Measurements from ENCODE around the gene MACROD2. TPM values are rescaled to one million over a fixed set of nuclear protein-coding genes. Genes with fewer than 3 reads are reported as not detected.
"Not testable (repeated sequence)": the region's sequence is repeated elsewhere in the genome, so short reads cannot be mapped to it uniquely, and the experiment has no call there.

MACROD2 gene
- polyA plus RNA-seq, 4 donors, result 13.0 to 15.9 (median 14.0) TPM

- DNase-seq (ENCODE audit: low read depth in 4 of 4, low spot score in 2 of 4), result no peak
Measured at GRCh38 chr20:15164726-15165125, 1169.4 kb downstream of the MACROD2 start.

- DNase-seq (ENCODE audit: low read depth in 4 of 4, low spot score in 2 of 4), result no peak
Measured at GRCh38 chr20:15166744-15167143, 1171.4 kb downstream of the MACROD2 start.

DNA sequence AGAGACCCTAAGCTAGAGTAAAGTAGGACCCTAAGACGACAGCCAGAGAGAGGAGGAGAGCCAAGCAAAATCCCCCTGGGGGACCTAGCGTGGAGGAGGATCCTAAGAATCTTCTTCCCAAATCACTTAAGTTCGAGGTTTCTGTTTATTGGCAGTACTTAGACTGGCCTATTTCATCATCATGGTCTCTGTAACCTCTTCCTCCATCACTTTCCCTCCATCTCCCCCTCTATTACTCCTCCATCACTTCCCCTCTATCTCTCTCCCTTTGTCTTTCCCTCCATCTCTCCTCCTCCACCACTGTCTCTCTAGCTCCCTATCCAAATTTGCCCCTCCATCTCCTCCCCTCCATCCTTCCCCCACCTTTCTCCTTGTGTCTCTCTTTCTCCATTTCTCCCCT is 1175.7 kb downstream of the MACROD2 start:
- DNase-seq (ENCODE audit: low read depth in 4 of 4, low spot score in 2 of 4), result no peak

DNA sequence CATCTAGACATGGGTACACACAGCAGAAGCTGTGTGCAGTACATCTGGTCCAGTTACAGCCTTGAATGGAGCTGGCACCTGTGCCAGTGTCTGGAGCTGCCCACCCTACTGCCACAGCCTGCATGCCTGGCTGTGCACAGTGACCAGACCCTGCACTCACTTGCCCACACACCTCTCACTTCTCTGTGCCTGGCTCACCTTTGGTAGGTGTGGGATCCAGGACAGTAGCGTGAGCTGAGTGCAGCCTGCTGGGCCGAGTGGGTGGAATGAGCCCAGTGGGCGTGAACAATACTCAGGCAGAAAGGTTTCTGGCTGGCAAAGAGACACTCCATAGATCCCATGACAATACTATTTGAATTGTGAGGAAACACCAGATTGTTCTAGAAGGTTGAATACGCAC is 1181.6 kb downstream of the MACROD2 start:
- DNase-seq (ENCODE audit: low read depth in 4 of 4, low spot score in 2 of 4), result no peak

- no peak for DNase-seq (ENCODE audit: low read depth in 4 of 4, low spot score in 2 of 4)
Measured at GRCh38 chr20:15178581-15178980, 1183.3 kb downstream of the MACROD2 start.

DNA sequence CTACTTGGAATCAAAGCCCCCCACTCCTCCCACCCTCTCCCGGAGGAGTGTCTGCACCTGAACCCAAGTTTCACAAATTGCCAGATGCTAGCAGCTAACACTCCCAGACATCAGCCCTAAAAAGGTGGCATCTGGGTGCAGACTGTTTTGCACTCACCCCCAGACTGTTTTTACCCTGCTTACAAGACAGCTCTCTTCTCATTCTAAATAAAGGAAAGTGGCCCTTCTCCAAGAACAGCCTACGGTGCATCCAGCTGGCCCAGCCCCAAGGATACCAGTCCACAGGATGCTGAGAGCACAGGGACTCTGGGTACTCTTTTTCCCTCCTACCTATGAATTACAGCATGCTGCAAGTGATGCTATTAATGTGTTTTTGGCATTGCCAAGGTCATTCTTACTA is 1184.1 kb downstream of the MACROD2 start:
- no peak for DNase-seq (ENCODE audit: low read depth in 4 of 4, low spot score in 2 of 4)

DNA sequence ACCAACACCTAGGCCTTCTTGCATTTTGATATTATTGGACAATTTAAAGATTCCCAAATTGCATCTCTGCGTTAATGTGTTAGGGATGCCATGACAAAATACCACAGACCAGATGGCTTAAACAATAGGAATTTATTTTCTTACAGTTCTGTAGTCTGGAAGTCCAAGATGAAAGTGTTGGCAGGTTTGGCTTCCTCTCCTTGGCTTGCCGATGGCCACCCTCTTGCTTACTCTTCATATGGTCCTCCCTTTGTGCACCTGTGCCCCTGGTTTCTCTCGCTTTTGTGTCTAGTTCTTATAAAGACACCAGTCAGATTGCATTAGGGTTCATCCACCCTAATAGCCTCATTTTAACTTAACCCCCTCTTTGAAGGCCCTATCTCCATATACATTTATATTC is 1184.5 kb downstream of the MACROD2 start:
- no peak for DNase-seq (ENCODE audit: low read depth in 4 of 4, low spot score in 2 of 4)

- DNase-seq (ENCODE audit: low read depth in 4 of 4, low spot score in 2 of 4), result no peak
Measured at GRCh38 chr20:15185322-15185721, 1190.0 kb downstream of the MACROD2 start.

GRCh38 chr20:15185913-15186312 is 1190.6 kb downstream of the MACROD2 start:
- no peak for DNase-seq (ENCODE audit: low read depth in 4 of 4, low spot score in 2 of 4)

DNA sequence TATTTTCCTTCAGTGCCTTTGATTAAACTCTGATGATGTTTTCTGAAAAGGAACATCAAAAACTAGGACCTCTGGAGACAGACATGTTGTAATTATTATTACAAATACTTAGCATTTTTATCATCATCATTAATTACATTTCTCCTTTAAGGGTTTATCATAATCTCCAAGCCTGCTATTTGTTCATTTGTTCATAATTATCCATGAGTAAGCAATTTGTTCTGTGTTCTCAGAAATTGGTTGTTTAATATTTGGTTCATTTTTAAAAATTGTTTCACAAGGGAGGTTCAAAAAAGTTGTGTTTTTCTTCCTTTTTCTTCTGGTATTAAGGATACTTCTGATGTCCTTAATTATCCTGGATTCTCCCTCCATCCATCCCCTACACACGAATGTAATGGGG is 1192.3 kb downstream of the MACROD2 start:
- DNase-seq (ENCODE audit: low read depth in 4 of 4, low spot score in 2 of 4), result no peak

- DNase-seq (ENCODE audit: low read depth in 4 of 4, low spot score in 2 of 4), result no peak
Measured at GRCh38 chr20:15188415-15188814, 1193.1 kb downstream of the MACROD2 start.

GRCh38 chr20:15191082-15191723 is 1195.9 kb downstream of the MACROD2 start:
- DNase-seq (ENCODE audit: low read depth in 4 of 4, low spot score in 2 of 4), result no peak

GRCh38 chr20:15195378-15195777 is 1200.1 kb downstream of the MACROD2 start:
- DNase-seq (ENCODE audit: low read depth in 4 of 4, low spot score in 2 of 4), result no peak

GRCh38 chr20:15196547-15197255 is 1201.4 kb downstream of the MACROD2 start:
- no peak for DNase-seq (ENCODE audit: low read depth in 4 of 4, low spot score in 2 of 4)

DNA sequence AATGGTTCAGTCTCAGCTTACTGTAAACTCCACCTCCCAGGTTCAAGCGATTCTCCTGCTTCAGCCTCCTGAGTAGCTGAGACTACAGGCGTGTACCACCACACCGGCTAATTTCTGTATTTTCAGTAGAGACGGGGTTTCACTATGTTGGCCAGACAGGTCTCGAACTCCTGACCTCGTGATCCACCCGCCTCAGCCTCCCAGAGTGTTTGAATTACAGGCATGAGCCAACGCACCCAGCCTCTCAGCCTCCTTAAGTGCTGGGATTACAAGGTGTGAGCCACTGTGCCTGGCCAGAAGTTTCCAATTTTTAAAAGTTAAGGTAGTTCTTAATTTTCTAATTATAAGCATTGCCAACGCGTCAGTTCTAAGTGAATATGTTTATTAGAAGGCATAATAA is 1202.7 kb downstream of the MACROD2 start:
- DNase-seq (ENCODE audit: low read depth in 4 of 4, low spot score in 2 of 4), result not testable (repeated sequence)

GRCh38 chr20:15199698-15200097 is 1204.4 kb downstream of the MACROD2 start:
- DNase-seq (ENCODE audit: low read depth in 4 of 4, low spot score in 2 of 4), result no peak

DNA sequence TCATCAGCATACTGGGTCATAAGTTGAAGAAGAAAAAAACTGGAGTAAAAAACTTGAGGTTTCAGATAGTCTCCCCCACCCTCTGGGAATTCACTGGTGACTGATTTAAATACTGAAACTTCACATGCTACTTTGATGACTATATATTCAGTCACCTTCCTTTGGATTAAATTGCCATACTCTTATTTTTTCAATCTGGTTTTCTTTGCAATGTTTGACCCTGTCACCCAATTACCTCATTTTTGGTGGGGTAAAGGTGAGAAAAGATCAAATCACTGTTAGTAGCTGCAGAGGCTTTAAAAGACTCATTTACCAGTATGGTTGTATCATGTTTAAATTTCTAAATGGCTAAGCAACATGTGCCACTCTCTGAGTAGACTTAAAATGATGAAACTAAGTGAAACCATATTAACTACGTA is 1204.8 kb downstream of the MACROD2 start:
- DNase-seq (ENCODE audit: low read depth in 4 of 4, low spot score in 2 of 4), result no peak

GRCh38 chr20:15201602-15202001 is 1206.3 kb downstream of the MACROD2 start:
- no peak for DNase-seq (ENCODE audit: low read depth in 4 of 4, low spot score in 2 of 4)

GRCh38 chr20:15204234-15204633 is 1208.9 kb downstream of the MACROD2 start:
- no peak for DNase-seq (ENCODE audit: low read depth in 4 of 4, low spot score in 2 of 4)

DNA sequence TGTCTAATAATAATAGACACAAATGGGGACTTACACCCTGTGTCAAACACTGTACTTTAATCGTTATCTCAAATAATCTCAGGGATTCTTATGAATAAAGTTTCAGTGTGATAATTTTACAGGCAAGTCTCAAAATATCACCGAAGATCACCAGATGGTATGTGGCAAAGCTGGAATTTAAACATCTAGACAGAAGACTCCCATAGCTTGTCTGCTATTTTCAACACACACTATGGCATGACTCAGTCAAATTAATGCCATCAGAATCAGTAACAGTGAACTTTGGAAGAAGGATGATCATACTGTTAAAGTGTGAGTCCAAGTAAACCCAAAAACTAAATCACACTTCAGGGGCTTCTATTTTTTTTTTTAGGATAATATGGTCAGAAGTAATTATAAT is 1209.7 kb downstream of the MACROD2 start:
- no peak for DNase-seq (ENCODE audit: low read depth in 4 of 4, low spot score in 2 of 4)

DNA sequence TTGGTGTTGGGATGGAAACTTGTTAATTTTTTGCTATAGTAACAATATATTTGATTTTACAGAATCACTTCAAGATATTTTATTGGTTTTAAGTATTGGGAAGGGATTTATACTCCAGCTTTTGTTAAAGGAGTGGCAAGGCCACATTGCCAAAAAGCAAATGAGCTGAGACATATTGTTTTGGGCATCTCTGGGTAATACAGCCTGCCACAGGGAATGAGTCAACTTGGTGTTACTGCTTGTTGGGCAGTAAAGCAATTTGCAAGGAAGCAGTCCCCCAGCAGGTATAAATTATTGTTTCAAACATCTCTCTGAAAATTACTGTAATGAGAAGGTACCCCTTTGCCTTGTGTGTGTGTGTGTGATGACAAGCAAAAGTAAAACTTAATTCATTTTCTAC is 1210.4 kb downstream of the MACROD2 start:
- DNase-seq (ENCODE audit: low read depth in 4 of 4, low spot score in 2 of 4), result no peak

GRCh38 chr20:15209537-15209936 is 1214.2 kb downstream of the MACROD2 start:
- DNase-seq (ENCODE audit: low read depth in 4 of 4, low spot score in 2 of 4), result no peak

Data from left renal cortex interstitium (tissue), 4 donors.